Small intestine (tissue), 7 donors: ENCODE measurements around the gene ERC2. TPM values are rescaled to one million over a fixed set of nuclear protein-coding genes. Genes with fewer than 3 reads are reported as not detected.

Experiments
- DNase-seq, 2 donors: peaks; one replicate each; pipeline versions ENCODE4 v3.0.0 to v3.0.0-alpha.2; 2013
- FAIRE-seq: peaks from 2 replicates; lab custom pipeline; 2012; peaks lifted over from hg19 to GRCh38; lab: Jason Lieb, UNC
- H3K27ac ChIP-seq, 3 donors: one replicate each; pipeline ENCODE4 v1.5.1; 2013; ENCODE audit warnings: low read length in 2 of 3, mild to moderate bottlenecking in 2 of 3, control low read depth in 1 of 3, inconsistent platforms in 1 of 3, low read depth in 1 of 3, moderate library complexity in 1 of 3
- H3K27me3 ChIP-seq, 3 donors: one replicate each; pipeline ENCODE4 v1.6.1; 2013; ENCODE audit warnings: low read length in 3 of 3, inconsistent platforms in 1 of 3; ENCODE audit not compliant: control insufficient read depth in 3 of 3, insufficient read depth in 3 of 3
- H3K36me3 ChIP-seq, 3 donors: one replicate each; pipeline ENCODE4 v1.6.1; 2013; ENCODE audit warnings: low read length in 3 of 3, inconsistent platforms in 1 of 3, low read depth in 1 of 3, mild to moderate bottlenecking in 1 of 3, moderate library complexity in 1 of 3; ENCODE audit not compliant: control insufficient read depth in 3 of 3, insufficient read depth in 2 of 3
- H3K4me1 ChIP-seq, 3 donors: one replicate each; pipeline ENCODE4 v1.6.1; 2013; ENCODE audit warnings: low read length in 2 of 3, inconsistent platforms in 1 of 3, low read depth in 1 of 3, mild to moderate bottlenecking in 1 of 3, moderate library complexity in 1 of 3; ENCODE audit not compliant: control insufficient read depth in 3 of 3, insufficient read depth in 2 of 3
- H3K4me3 ChIP-seq, 3 donors: one replicate each; pipeline ENCODE4 v1.5.1; 2013; ENCODE audit warnings: low read length in 3 of 3, control low read depth in 1 of 3, inconsistent platforms in 1 of 3, low read depth in 1 of 3, mild to moderate bottlenecking in 1 of 3, moderate library complexity in 1 of 3
- H3K9me3 ChIP-seq, 2 donors: one replicate each; pipeline ENCODE4 v1.6.1; 2013; ENCODE audit warnings: low read depth in 1 of 2, low read length in 1 of 2; ENCODE audit not compliant: control insufficient read depth in 2 of 2, insufficient read depth in 1 of 2
- WGBS, 3 donors: extraction: QIAGEN DNeasy Blood & Tissue Kit; methylation state at CpG; one replicate each; pipeline ENCODE4 v1.1.7; 2013; 5-methylcytosine and 5-hydroxymethylcytosine counted together
- polyA plus RNA-seq, 4 donors: library from polyadenylated mRNA; stranded (reverse) in 3 of 4; unstranded in 1 of 4; fragments of 200-250 nt in 3 of 4; fragments of 120-200 nt in 1 of 4; gene quantifications; one replicate each; pipeline versions ENCODE4 v1.2.1 to v1.2.3, GENCODE V29; 2013
- donor health status: healthy with polysubstance abuse.
- donor health status: control.
- donor health status: control.
- donor health status: Bipolar disorder and iron deficiency.
- donor health status: healthy.

The ERC2 gene
- polyA plus RNA-seq, 4 donors, result 0.73 to 2.0 TPM; not detected in 2

DNA sequence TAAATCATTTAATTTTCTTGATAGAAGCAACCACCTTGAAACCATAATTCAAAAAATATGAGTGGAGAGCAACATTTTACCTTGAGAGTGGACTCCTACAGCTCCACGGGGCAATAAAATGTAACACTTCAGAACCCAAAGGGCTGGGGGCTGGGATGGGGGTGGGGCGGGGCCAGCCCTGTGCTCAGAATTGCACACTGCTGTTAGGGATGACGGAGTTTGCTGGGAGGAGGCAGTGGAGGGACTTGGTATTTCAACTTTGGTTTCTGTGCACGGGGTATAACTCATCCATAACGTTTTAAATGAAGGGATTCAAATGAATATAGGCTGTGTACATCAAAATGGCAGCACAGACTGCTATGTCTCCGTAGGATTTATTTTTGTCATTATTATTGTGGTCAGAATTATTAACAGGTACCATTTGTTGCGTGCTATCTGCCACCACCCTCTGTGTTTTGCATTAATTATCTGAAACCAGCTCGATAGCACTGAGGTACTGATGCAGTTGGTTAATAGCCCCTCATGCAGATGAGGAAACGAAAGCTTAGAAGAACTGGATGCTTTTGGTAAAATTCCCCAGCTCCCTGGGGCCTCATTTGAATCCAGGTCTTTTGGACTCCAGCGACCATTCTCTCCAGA lies 951.8 kb downstream of the ERC2 start:
- Histone ChIP-seq H3K4me3 (no peak overlapping the region), H3K4me1 (no peaks in the 10 kb centered on the region), H3K9me3 (no peaks in the 10 kb centered on the region), H3K36me3 (no peaks in the 10 kb centered on the region), H3K27me3 (peaks cover 0 to 4% (median 0%) of the 10 kb centered on the region in 3 donors), H3K27ac (no peak overlapping the region)
- DNase-seq, result no peak
- no peak for FAIRE-seq
- WGBS, 3 donors, result 67 to 79% (median 68%) methylated on average over 10 of the region's 10 CpGs

DNA sequence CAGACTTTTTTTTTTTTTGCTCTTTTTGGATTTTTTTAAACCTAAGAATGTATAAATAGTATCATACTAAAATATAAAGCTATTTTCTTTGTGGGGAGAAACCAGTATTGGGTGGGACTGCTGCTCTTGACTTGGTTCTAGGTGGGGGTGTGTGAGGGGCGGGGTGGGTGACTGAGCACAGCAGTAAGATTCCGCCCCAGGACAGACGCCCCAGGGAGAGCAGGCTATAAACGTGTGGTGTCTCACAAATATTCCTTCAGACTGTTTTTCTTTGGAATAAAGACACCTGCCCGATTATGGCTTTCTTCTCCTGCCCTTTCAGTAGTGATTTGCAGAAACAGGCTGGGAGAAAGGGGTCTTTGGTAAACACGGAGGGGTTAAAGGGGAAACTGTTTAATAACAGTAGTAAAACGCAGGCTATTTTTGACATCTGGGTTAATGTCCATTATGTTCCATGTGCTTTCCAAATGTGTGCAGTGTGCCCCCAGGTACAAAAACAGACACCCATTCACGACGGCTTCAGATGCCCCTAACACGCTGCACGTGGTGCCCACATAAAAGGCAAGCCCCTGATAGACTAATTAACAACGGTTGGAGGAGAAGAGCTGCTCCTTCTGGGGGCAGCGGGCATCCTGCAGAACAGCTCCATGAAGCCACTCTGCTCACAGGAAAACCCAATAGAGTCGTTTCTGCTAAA lies 952.6 kb downstream of the ERC2 start:
- H3K4me1 ChIP-seq, result no peaks in the 10 kb centered on the region
- H3K27me3 ChIP-seq, result peaks cover 0 to 4% (median 0%) of the 10 kb centered on the region in 3 donors
- FAIRE-seq, result no peak
- WGBS, 3 donors, result 60 to 61% (median 60%) methylated on average over 14 of the region's 14 CpGs
- DNase-seq, result no peak
- H3K4me3 ChIP-seq, result no peak overlapping the region
- H3K36me3 ChIP-seq, result no peaks in the 10 kb centered on the region
- no peak overlapping the region for H3K27ac ChIP-seq
- no peaks in the 10 kb centered on the region for H3K9me3 ChIP-seq

DNA sequence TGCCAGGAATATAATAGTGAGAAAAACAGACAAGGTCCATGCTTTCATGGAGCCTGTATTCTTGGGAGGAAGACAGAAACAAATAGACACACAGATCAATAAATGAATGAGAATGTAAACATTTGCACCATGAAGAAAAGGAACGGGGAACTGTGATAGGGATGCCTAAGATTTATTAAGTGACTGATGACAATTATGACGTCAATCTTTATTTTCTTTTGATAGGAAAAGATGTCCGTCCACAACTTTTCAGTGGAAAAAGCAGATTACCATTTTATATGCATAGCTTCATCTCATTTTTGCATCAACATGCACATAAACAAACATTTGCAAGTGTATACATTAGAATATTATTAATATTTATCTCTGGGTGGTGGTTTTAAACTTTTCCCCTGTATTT lies 953.3 kb downstream of the ERC2 start:
- peaks cover 0 to 4% (median 0%) of the 10 kb centered on the region in 3 donors for H3K27me3 ChIP-seq
- no peak overlapping the region for H3K4me3 ChIP-seq
- H3K36me3 ChIP-seq, result no peaks in the 10 kb centered on the region
- no peak for FAIRE-seq
- WGBS, 3 donors, result 44 to 66% (median 48%) methylated on average over 3 of the region's 3 CpGs
- DNase-seq, result no peak
- H3K9me3 ChIP-seq, result no peaks in the 10 kb centered on the region
- no peaks in the 10 kb centered on the region for H3K4me1 ChIP-seq
- H3K27ac ChIP-seq, result no peak overlapping the region

DNA sequence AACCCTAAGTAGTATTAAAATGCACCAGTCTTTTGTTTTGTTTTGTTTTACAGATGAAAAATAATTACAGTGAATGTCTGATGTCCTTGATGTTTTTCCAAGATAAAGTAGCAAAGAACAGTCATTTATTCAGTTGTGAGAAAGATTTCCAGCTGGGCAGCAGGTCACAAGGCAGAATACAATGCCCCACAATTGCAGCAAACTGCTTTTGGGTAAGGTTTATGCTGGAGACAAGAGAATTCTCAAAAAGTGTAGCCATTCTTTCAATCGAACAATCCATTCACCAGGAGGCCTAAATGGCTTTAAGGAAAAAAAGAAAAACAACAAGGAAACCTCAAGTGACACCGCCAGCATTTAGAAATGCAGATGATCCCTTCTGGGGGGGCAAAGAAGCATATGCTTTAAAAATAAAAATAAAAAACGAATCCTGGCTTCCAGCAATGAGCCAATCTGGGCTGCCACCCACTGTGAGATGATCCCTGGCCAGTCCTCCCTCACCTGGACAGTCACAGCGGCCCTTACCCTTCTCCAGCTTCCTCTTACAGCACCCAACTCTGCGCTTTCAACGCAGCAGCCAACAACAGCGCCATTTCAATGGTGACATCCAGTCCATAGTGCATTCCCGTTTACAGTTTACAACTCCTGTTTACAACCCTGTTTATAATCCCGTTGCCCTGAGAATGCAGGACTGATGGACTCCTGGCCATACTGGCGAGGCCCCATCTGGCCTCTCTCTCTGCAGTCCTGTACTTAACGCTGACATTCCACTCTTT lies 955.5 kb downstream of the ERC2 start:
- Histone ChIP-seq H3K27me3 (peaks cover 0 to 4% (median 0%) of the 10 kb centered on the region in 3 donors), H3K4me3 (no peak overlapping the region), H3K36me3 (no peaks in the 10 kb centered on the region), H3K9me3 (no peaks in the 10 kb centered on the region), H3K4me1 (no peaks in the 10 kb centered on the region), H3K27ac (no peak overlapping the region)
- FAIRE-seq, result no peak
- WGBS, 3 donors, result 35 to 55% (median 53%) methylated on average over 11 of the region's 11 CpGs
- DNase-seq, result peak in 1 of 2 donors; percentile 49

DNA sequence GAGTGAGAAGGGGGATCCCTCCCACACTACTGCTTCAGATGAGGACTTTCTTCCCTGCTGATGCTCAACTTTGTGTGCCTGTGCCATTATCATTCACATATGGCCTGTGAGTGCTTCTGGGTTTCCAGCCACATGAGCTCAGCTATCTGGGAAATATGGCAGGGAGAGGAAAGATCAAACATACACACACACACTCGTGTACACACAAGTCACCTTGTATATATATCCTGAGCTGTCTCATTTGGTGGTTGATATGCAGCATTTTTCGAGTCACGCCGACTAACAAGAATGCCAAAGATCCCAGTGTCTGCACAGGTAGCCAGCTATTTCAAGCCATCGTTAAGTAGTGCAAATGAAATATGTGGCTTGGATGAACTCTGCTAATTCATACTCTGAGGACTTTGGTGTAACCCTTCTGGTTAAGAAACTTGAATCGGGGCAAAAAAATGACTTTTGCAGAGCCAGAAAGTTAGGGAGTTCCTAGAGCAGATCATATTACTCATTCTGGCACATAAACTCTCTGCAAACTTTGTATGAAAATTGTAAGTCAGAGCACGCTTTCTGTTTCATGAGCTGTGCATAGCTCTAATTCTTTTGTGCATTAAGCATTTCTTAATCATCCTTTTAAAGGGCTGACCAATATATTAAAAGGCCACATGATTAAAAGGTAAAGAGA lies 956.2 kb downstream of the ERC2 start:
- FAIRE-seq (no peak), DNase-seq (no peak)

DNA sequence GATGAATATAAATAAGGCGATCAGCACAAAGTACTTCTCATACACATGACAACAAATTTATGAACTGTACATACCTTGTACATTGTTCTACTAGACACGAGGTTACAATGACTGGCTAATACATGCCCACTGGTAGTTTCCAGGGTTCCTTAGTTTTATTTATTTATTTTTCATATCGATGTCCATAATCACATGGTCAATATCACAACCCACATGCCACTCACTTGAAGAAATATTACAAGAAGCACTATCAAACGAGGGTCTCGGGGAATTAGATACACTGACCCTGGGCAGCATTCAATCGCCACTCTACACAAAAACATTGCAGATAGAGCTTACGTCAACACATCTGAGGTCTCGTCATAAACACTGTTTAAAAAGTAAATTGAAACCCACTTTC lies 959.9 kb downstream of the ERC2 start:
- Histone ChIP-seq H3K4me1 (no peaks in the 10 kb centered on the region), H3K27ac (no peak overlapping the region), H3K27me3 (no peaks in the 10 kb centered on the region), H3K9me3 (no peaks in the 10 kb centered on the region), H3K4me3 (no peak overlapping the region), H3K36me3 (no peaks in the 10 kb centered on the region)
- WGBS, 3 donors, result 82 to 90% (median 87%) methylated on average over 8 of the region's 8 CpGs
- DNase-seq (no peak), FAIRE-seq (no peak)

More for the DNA sequence above, 956.2 kb downstream of the ERC2 start:
- Histone ChIP-seq H3K27ac (no peak overlapping the region), H3K4me3 (no peak overlapping the region), H3K9me3 (no peaks in the 10 kb centered on the region), H3K4me1 (no peaks in the 10 kb centered on the region), H3K36me3 (no peaks in the 10 kb centered on the region), H3K27me3 (peaks cover 0 to 4% (median 0%) of the 10 kb centered on the region in 3 donors)
- 58 to 67% (median 66%) methylated on average over 7 of the region's 7 CpGs for WGBS, 3 donors

DNA sequence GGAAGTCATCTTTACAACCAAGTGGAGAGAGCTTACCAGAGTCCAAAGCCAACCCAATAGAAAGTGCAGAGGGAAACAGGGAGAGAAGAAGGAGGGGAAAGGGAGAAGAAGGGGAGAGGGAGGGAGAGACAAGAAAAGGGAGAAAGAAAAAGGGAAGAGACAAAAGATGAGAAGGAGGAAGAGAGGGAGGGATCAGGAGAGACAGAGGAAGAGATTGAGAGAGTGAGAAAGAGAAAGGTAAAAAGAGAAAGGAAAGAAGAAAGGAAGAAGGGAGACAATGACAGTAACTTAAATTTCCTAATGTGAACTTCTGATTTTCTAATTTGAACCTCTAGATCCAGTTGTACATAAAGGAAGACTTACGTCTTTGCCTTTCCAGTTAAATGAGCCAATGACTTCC lies 960.5 kb downstream of the ERC2 start:
- no peak for FAIRE-seq
- Histone ChIP-seq H3K36me3 (no peaks in the 10 kb centered on the region), H3K9me3 (no peaks in the 10 kb centered on the region), H3K27ac (no peak overlapping the region), H3K4me3 (no peak overlapping the region), H3K4me1 (no peaks in the 10 kb centered on the region), H3K27me3 (no peaks in the 10 kb centered on the region)
- 85 to 91% (median 85%) methylated on average over 1 of the region's 1 CpG for WGBS, 3 donors
- DNase-seq, result no peak

DNA sequence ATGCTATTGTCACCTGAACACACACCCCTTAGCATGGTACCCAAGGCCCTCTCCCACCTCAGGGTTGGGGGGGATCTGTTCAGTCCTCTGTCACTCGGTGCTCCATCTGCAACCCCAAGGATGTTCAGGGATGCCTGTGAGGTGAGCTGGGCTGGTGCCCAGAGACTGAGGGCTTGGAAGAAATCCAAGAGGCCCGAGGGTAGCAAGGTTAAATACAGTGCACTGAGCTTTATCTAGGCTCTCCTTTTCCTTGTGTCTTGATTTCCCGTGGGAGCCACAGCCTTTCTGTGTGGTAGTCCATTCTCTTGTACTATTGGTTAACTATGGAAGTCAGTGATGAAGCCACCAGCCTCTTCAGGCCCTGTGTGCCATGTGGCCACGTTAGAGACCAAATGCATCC lies 962.5 kb downstream of the ERC2 start:
- FAIRE-seq, result no peak

More for the DNA sequence above, 962.5 kb downstream of the ERC2 start:
- no peak for DNase-seq
- no peaks in the 10 kb centered on the region for H3K4me1 ChIP-seq
- no peaks in the 10 kb centered on the region for H3K9me3 ChIP-seq
- 46 to 70% (median 50%) methylated on average over 4 of the region's 4 CpGs for WGBS, 3 donors
- no peak overlapping the region for H3K27ac ChIP-seq
- no peaks in the 10 kb centered on the region for H3K36me3 ChIP-seq
- no peak overlapping the region for H3K4me3 ChIP-seq
- no peaks in the 10 kb centered on the region for H3K27me3 ChIP-seq
